GM19238 (cell line): ENCODE measurements around the gene GABRB1.
"Not testable (repeated sequence)": the region's sequence is repeated elsewhere in the genome, so short reads cannot be mapped to it uniquely, and the experiment has no call there.

Experiments
- DNase-seq: peaks from one replicate; pipeline ENCODE4 v3.0.0; 2011; ENCODE audit warnings: low spot score; ENCODE audit not compliant: insufficient read length

Gene GABRB1

DNA sequence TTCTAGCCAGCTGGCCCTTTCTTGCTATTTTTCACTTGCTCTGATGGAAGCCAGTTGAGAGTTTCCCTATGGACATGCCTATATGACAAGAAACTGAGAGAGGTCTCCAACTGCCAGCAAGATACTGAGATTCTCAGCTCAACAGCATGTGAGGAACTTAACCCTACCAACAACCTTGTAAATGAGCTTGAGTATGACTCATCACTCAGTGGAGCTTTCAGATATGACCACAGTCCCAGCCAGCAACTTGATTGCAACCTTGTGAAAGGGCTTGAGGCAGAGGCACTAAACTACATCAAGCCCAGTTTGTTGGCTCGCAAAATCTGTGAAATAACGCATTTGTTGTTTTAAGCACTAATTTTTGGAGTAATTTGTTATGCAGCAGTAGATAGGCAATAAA, 256.4 kb downstream of the GABRB1 start:
- peak; percentile 6 for DNase-seq

DNA sequence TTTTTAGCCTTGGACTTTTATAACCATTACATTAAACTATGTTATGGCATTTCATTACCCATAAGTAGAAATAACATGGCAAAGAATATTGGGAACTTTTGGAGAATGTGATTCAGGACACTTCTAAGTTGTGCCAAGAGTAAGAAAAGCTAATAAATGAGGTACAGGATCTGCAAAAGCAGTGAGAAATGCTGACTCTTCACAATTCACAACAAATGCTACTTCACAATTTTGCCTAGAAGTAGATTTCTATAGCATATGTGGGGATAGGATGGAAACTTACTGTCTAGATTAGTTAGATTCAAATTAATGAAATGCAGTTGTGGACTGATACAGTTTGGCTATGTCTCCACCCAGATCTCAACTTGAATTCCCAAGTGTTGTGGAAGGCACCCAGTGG, 258.4 kb downstream of the GABRB1 start:
- no peak for DNase-seq

DNA sequence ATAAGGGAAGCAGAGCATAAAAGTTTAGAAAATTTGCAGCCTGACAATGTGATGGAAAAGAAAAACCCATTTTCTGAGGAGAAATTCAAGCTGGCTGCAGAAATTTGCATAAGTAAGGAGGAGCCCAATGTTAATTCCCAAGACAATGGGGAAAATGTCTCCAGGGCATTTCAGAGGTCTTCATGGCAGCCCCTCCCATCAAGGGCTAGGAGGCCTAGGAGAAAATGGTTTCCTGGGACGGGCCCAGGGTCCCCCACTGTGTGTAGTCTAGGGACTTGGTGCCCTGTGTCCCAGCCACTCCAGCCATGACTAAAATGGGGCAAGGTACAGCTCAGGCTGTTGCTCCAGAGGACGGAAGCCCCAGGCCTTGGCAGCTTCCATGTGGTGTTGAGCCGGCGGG, 259.5 kb downstream of the GABRB1 start:
- not testable (repeated sequence) for DNase-seq

DNA sequence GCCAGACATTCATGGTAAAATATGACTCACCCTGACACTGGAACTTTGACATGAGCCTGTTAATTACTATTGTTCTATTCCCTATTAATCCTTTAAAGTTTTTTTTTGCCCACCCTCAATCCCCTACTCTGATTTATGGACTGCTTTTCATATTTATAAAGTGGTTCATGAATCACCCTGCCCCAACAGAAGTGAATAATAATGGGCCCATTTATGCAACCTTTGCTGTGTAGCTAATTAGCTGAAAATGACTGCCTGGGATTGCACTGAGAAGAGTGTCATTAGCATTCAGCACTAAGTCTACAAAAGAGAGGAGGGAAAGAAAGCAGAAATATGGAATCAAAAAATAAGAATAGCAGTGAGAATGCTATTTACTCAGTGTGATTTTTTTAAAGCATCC, 277.8 kb downstream of the GABRB1 start:
- no peak for DNase-seq

DNA sequence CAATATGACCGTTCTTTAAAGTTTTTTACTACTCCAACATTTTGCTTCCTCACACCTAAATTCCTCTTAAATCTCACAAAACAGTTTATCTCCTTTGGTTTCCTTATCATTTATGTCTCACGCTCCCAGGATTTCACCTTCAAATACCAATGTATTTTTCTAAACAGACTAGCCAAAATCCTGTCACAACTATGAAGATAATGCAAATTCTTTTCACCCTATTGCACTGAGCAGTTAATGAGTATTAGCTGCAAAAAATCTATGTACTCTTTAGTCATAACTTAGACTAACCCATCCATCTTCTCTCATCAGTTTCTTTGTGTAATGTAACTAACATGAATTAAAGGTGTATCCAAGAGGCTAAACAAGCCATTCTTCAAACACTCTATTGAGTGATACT, 280.8 kb downstream of the GABRB1 start:
- DNase-seq = no peak

DNA sequence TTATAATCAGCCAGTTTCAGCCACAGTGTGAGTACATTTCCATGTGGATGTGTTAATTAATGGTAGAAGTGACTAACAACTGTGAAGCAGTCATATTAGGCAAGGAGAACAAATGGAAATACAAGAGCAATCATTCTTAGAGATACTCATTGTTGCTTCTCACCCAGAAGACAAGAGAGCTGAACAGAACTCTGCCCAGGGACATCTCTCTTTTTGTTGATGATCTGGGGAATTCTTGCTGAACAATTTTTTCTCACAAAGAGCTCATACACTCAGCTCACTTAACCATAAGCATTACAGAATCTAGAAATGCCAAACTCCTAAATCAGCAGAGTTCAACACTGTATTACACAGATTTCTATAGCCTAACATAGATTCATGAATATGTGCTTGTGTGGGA, 282.0 kb downstream of the GABRB1 start:
- DNase-seq = no peak

DNA sequence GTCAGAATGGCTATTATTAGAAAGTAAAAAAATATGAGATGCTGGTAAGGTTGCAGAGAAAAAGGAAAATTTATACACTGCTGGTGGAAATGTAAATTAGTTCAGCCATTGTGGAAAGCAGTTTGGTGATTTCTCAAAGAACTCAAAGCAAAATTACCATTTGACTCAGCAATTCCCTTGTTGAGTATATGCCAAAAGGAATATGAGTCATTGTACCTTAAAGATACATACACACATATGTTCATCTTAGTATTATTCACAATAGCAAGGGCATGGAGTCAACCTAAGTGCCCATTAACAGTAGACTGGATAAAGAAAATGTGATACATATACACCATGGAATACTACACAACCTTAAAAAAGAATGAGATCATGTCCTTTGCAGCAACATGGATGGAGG, 284.0 kb downstream of the GABRB1 start:
- no peak for DNase-seq

DNA sequence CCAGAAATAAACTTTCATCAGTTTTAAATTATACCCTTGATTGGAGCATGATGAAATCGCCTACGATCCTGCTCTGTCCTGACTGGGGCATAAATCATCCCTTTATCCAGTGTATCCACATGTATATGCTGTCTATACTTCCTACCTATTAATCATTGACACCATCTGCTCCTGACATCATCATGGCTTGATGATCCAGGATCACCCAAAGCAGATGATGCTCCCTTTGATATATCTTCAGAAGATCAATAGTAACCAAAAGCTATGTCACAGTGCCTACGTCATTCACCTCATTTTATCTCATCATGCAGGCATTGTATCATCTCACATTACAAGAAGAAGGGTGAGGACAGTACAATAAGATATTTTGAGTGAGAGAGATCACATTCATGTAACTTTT, 294.7 kb downstream of the GABRB1 start:
- no peak for DNase-seq

DNA sequence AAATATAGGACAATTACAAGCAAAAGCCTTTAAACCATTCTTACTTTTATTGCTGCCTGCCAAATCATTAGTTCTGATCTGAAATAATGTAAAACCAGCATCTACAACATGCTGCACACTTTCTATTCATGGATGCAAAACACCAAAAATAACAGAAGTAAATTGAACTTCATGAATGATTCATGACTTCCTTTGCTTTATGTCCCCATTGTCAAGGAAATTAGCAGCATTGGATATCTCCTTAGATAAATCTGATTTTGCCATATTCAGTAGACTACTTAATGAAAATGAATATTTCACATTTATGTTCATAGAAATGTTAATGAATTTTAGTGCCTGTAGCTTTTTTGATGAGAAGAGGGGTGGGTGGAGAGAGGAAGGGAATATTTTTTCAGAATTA, 299.5 kb downstream of the GABRB1 start:
- DNase-seq = no peak

DNA sequence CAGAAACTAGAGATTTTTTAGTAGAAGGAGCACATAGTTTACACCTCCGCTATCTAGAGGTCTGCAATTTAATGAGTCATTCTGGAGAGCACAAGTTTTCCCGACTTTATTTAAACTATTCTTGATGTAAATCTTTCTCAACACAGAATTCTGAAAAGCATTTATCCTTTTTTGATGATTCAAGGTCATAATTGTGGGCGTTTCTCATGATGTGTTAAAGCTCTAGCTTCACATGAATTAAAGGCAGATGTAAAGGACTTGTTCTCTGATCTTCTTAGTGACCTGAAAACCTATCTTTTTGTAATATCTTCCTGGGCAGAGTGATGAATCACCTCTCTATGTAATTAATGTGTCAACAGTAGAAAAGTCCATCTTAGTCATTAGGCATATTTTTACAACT, 303.3 kb downstream of the GABRB1 start:
- DNase-seq = no peak

DNA sequence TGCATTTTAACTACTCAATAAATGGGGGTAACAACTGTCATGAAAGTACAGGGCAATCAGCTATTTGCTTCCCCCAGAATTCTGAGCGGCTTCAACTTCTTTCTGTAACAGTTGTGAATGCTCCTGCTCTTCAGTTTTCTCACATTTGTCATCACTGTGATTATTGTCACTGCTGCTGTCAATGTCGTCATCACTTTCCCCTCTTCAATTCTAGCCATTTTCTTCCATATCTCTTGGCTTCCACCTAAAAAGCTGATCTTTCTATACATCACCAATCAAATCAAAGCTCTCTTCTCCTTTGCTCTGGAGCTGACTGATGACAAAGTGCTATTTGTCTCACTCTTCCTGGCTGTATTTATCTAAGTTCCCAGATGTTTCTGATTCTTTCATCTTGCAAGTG, 306.5 kb downstream of the GABRB1 start:
- DNase-seq = no peak

DNA sequence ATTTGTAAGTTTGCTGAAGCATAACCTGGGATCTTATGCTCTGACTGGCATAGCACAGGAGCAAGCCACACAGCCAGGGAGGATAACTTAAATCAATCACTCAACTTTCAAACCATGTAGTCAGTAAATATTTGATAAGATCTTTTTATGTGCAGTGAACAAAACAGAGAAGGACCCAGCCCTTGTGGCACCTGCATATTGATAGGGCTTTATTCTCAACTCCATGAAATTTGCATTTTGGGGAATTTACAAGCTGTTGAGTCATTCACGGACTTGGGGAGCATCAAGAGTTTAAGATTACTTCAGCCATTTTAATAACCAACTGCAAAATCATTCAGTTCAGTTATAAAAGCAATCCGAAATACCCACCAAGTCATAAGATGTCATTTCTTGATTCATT, 309.5 kb downstream of the GABRB1 start:
- DNase-seq = no peak

DNA sequence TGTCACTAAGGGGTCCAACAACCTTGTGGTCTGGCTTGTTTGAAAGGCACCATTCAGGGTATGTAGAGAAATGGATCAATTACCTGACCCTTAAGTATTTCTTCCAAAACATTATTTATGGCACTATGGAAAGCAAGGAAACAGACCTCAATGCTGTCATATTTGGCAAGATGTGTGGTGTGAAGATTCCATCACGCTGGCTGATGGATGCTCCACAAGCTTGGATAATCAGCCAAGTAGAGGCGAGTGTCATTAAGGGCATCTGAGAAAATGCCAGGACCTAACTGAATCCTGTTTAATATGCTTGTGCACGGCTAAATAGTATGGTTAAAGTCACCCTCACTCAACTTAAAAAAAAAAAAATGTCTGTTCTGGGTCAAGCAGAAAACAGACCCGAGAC, 311.4 kb downstream of the GABRB1 start:
- no peak for DNase-seq

DNA sequence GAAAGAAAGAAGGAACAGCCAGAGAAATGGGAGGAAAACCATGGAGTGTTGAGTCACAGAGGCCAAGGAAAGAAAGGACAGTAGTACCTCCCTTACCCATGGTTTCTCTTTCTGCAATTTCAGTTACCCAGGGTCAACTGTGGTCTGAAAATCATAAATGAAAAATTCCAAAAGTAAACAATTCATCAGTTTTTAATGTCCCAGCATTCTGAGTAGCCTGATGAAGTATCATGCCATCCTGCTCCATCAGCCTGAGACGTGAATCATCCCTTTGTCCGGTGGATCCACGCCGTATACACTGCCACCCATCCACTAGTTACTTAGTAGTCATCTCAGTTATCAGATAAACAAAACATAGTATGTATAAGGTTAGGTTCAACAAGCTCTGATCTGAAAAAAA, 318.0 kb downstream of the GABRB1 start:
- no peak for DNase-seq

DNA sequence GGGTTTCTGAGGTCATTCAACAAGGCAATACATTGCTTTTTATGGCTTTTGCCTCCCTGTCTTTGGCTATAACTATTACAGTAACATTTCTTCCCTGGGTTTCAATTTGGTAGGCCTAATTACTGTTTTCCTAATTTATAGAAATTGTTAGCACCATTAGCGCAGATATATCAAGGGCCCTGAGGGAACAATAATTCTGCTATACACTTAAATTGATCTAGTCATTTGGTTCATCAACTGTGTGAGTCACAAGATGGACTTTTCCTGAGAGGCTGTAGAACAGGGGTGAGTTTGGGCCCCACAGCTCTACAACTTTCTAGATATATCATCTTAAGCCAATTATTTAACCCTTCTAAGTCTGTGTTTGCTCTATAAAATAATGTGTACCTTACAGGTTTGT, 324.2 kb downstream of the GABRB1 start:
- no peak for DNase-seq

DNA sequence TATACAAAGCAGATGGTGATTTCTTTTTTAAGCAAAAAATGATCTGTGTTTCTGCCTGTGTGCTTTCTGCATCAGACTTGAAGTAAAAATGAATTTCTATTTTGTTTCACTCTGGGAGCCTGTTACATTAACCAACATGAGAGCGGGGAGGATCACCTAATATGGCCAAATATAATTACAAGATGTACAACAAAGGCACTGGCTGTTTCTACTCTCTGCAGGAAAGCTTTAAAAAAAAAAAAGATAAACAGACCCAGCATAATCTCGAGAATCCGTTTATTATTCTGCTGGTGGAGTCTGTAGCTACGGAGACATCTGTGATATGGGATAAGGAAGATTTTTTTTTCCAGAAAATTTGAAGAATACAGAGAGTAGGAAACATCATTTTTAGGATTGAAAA, 328.5 kb downstream of the GABRB1 start:
- DNase-seq = no peak

DNA sequence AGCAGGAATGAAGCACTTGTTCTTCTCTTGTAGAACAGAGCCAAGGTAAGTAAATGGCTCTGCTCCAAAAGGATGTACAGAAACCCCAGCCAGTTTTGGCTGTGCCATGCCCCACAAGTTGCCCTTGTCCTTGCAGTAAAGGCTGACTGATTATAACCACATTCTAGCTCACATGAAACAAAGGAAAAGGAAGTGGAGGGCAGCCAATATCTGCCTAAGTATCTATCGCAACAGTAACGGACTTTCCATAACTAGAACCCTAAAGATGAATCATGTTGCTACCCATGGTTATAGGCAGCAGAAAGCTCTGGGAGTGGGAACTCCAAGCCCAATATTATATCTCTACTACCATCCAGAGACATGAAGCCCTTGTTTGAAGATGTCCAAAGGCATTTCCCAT, 336.4 kb downstream of the GABRB1 start:
- no peak for DNase-seq

DNA sequence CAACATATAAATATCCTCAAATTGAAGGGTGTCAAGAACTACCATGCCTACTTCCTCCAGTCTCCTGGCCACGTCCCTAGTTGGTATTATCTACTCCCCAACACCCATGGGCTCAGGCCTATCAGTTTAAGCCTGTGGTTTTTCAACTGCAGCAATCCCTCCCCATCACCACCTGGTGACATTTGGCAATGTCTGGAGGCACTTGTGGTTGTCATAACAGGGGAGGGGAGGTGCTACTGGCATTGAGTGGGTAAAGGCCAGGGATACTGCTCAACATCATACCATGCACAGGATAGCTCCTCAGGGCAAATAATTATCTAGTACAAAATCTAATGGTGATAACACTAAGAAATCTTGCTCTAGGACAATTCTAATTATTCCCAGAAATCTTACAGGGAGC, 336.8 kb downstream of the GABRB1 start:
- DNase-seq = no peak

DNA sequence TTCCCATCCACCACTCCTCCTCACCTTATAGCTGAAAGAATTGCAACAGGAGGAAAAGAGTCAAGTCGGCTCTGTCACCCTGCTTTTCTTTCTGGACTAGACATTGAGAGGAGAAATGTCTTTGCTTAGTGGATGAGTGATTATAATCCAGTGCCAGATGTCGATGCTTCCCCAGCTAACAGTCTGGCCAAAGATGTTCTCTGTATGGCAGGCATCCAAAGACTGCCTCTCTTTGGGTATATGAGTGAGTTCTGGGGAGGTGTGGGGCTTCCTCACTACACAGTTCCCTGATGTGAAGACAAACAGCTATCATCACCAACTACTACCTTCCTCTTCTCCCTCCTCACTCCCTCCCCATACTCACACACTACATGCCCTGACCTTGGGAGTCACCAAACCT, 341.2 kb downstream of the GABRB1 start:
- no peak for DNase-seq

DNA sequence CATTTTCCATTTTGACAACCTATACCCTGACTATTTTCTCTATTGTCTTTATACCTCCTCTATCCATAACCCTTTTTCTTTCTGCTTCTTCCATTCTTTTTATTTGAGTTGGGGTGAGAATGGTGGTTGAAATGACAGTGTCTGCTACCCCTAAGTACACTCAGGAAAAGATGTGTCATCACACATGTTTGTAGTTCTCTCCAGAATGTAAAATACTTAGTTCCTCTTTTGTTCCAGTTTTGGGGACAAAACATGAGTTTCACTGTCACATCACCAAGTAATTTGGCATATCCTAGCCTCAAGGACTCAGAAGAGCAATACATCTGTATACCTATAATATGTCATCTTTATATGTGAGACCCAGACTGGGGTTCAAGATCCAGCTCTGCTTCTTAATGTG, 341.8 kb downstream of the GABRB1 start:
- no peak for DNase-seq

DNA sequence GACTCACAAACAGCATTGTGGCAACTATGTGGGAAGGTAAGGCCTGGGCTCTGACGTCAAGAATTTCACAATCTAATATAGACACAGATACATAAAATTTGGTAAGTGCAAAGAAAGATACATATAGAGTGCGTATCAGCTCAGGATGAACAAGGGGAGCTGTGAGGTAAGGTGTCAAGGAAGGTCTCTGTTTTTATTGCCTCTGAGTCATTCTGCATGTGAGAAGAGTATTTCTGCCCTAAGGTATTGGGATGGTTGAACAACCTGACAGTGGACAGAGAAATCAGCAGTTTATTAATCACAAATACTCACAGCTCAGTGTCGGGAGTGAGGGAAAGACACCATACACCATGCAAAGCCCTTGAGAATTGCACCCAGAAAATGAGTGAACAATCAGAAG, 342.3 kb downstream of the GABRB1 start:
- DNase-seq = no peak

DNA sequence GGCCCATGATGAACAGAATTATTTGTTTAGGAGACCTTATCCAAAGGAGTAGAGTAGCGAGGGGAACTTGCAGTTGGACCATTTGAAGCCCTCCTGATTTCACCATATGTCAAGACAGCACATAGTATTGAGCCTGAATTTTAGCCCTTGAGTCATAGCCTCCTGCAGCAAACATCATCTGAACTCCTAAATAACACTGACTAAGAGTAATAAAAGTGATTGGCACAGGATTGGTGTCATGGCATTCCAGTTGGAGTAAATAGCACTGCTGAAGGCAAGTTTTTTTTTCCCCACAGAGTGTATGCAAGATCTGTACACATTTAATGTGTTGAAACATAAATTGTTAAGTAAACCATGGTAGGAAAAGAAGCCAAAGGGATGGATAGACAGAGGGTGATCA, 343.1 kb downstream of the GABRB1 start:
- DNase-seq = no peak

DNA sequence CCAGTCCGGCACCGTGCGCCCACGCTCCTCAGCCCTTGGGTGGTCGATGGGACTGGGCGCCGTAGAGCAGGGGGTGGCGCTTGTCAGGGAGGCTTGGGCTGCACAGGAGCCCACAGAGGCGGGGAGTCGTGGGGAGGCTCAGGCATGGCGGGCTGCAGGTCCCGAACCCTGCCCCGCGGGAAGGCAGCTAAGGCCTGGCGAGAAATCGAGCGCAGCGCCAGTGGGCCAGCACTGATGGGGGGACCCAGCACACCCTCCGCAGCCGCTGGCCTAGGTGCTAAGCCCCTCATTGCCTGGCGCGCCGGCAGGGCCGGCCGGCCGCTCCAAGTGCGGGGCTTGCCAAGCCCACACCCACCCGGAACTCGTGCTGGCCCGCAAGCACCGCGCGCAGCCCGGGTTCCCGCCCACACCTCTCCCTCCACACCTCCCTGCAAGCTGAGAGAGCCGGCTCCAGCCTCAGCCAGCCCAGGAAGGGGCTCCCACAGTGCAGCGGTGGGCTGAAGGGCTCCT, 346.7 kb downstream of the GABRB1 start:
- not testable (repeated sequence) for DNase-seq

DNA sequence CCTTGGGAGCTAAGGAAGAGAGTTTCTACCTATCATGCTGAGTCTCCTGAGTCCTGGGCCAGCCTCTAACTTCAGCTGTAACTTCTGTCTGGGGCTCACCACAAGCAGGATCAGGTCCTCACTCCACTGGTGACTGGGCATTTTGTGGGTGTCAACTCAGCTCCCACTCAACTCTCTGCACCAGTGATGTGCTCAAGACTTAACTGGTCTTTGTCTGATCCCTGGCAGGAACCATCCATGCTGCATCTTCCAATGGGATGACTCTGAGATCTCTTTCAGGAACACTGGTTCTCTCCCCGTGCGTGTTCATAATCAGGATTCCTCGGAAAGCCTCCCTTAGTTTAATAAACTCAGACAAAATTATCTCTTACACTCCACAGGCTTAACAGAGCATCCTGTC, 349.8 kb downstream of the GABRB1 start:
- DNase-seq = no peak
